Thyroid gland (tissue), 4 donors: ENCODE results near the gene SOCS6.

Experiments
- CTCF ChIP-seq, 6 experiments: fragments of 200-600 bp in 3 of 6; fragments of 450-650 bp in 3 of 6; sonication (generic) in 3 of 6; IDR thresholded peaks; one replicate each; pipeline ENCODE4 v1.5.1; 2016 to 2019; ENCODE audit warnings: antibody characterized with exemption in 6 of 6, mild to moderate bottlenecking in 2 of 6, inconsistent platforms in 1 of 6, moderate library complexity in 1 of 6
- POLR2A ChIP-seq, 2 donors: fragments of 450-650 bp; IDR thresholded peaks; one replicate each; pipeline ENCODE4 v1.6.1; 2017; ENCODE audit warnings: antibody characterized with exemption in 2 of 2, mild to moderate bottlenecking in 2 of 2, moderate library complexity in 1 of 2

GRCh38 chr18:70354771-70355170 lies 65.9 kb downstream of the SOCS6 start:
- no peak for TF ChIP-seq CTCF (IDR thresholded peaks at IDR 0.05)
- no peak for TF ChIP-seq POLR2A (IDR thresholded peaks at IDR 0.05)
